H1 (cell line): ENCODE data around the gene DPP3. TPM values are rescaled to one million over a fixed set of nuclear protein-coding genes. Genes with fewer than 3 reads are reported as not detected.

ENCODE experiments used
- CTCF ChIA-PET: fragments of 300-600 bp; sonication (Branson Sonifier 250); formaldehyde crosslinking; loops from one replicate; lab custom pipeline; 2021; ENCODE audit not compliant: partially characterized antibody; lab: Charles Lee
- POLR2A ChIA-PET: fragments of 300-600 bp; sonication (Branson Sonifier 250); formaldehyde crosslinking; loops from one replicate; lab custom pipeline; 2021; ENCODE audit warnings: inconsistent platforms; ENCODE audit not compliant: partially characterized antibody; lab: Charles Lee
- DNase-seq, 2 experiments: peaks; one replicate each; pipeline versions ENCODE4 v3.0.0 to v3.0.0-alpha.2; 2010 to 2022; ENCODE audit warnings: low spot score in 2 of 2, low read depth in 1 of 2, mixed read lengths in 1 of 2
- FAIRE-seq: peaks from 2 replicates; lab custom pipeline; 2011; peaks lifted over from hg19 to GRCh38; lab: Jason Lieb, UNC
- H2AFZ ChIP-seq: 2 replicates; pipeline ENCODE4 v1.8.1; 2012; ENCODE audit warnings: low read length, inconsistent platforms
- H2AK5ac ChIP-seq: 2 replicates; pipeline ENCODE4 v1.6.1; 2013; ENCODE audit warnings: low read depth, low read length
- H2BK120ac ChIP-seq: replicated peaks from 2 replicates; pipeline ENCODE3; 2013; ENCODE audit warnings: low read depth, low read length, inconsistent platforms
- H2BK12ac ChIP-seq: 2 replicates; pipeline ENCODE4 v1.6.1; 2013; ENCODE audit warnings: low read depth, low read length
- H2BK15ac ChIP-seq: 2 replicates; pipeline ENCODE4 v1.6.1; 2013; ENCODE audit warnings: low read length
- H2BK20ac ChIP-seq: 2 replicates; pipeline ENCODE4 v1.6.1; 2013; ENCODE audit warnings: low read length
- H2BK5ac ChIP-seq: 2 replicates; pipeline ENCODE4 v1.6.1; 2013; ENCODE audit warnings: low read depth, low read length
- H3K14ac ChIP-seq: 2 replicates; pipeline ENCODE4 v1.6.1; 2013; ENCODE audit warnings: inconsistent platforms; ENCODE audit not compliant: insufficient read length
- H3K18ac ChIP-seq: 2 replicates; pipeline ENCODE4 v1.6.1; 2013; ENCODE audit warnings: low read length; ENCODE audit errors: extremely low read depth
- H3K23ac ChIP-seq: 2 replicates; pipeline ENCODE4 v1.6.1; 2013; ENCODE audit warnings: inconsistent platforms; ENCODE audit not compliant: insufficient read length
- H3K23me2 ChIP-seq: 2 replicates; pipeline ENCODE4 v1.6.1; 2013; ENCODE audit warnings: low read depth, low read length
- H3K27ac ChIP-seq: 2 replicates; pipeline ENCODE4 v1.6.1; 2011; ENCODE audit warnings: low read depth, low read length, inconsistent platforms
- H3K27me3 ChIP-seq, 4 experiments: replicated peaks in 1 of 4; 1 replicate in 1 of 4; 2 replicates in 3 of 4; pipeline versions ENCODE4 v1.6.1 to v1.8.1; 2011 to 2013; ENCODE audit warnings: low read length in 3 of 4, mild to moderate bottlenecking in 3 of 4, inconsistent platforms in 2 of 4, mixed read lengths in 2 of 4, moderate library complexity in 1 of 4; ENCODE audit not compliant: control insufficient read depth in 3 of 4, insufficient read depth in 3 of 4; ENCODE audit errors: extremely low read depth in 1 of 4
- H3K36me3 ChIP-seq, 4 experiments: 2 replicates each; pipeline versions ENCODE4 v1.6.1 to v1.8.1; 2011 to 2013; ENCODE audit warnings: mild to moderate bottlenecking in 4 of 4, low read length in 3 of 4, moderate library complexity in 2 of 4, control low read depth in 1 of 4, inconsistent platforms in 1 of 4; ENCODE audit not compliant: insufficient read depth in 4 of 4, control insufficient read depth in 2 of 4
- H3K4ac ChIP-seq: replicated peaks from 2 replicates; pipeline ENCODE3; 2013; ENCODE audit warnings: low read length, low read depth, mixed read lengths, inconsistent platforms; ENCODE audit not compliant: insufficient read length
- H3K4me1 ChIP-seq, 4 experiments: replicated peaks in 1 of 4; 1 replicate in 1 of 4; 2 replicates in 3 of 4; pipeline versions ENCODE4 v1.6.1 to v1.8.1; 2011 to 2013; ENCODE audit warnings: low read length in 3 of 4, inconsistent platforms in 2 of 4, mixed read lengths in 1 of 4; ENCODE audit not compliant: insufficient read depth in 4 of 4, control insufficient read depth in 3 of 4
- H3K4me2 ChIP-seq, 2 experiments: 2 replicates each; pipeline versions ENCODE4 v1.6.1 to v1.8.1; 2011 to 2013; ENCODE audit warnings: low read depth in 2 of 2, low read length in 2 of 2, control low read depth in 1 of 2, inconsistent platforms in 1 of 2, mild to moderate bottlenecking in 1 of 2; ENCODE audit not compliant: insufficient read depth in 1 of 2
- H3K4me3 ChIP-seq, 4 experiments: fragments of 200-600, 300-600 bp in 1 of 4; sonication (generic), shearing (Covaris generic), sonication (Bioruptor Twin) in 1 of 4; 2 replicates each; pipeline versions ENCODE4 v1.5.1 to v1.8.1; 2011 to 2016; ENCODE audit warnings: low read length in 4 of 4, low read depth in 3 of 4, control low read depth in 2 of 4, inconsistent platforms in 2 of 4, mild to moderate bottlenecking in 2 of 4, mixed read lengths in 1 of 4, moderate library complexity in 1 of 4; ENCODE audit not compliant: insufficient read depth in 2 of 4; ENCODE audit errors: extremely low read depth in 1 of 4
- H3K56ac ChIP-seq: replicated peaks from 2 replicates; pipeline ENCODE3; 2013; ENCODE audit warnings: low read depth, mild to moderate bottlenecking, mixed read lengths, low read length, inconsistent platforms; ENCODE audit not compliant: insufficient read length
- H3K79me1 ChIP-seq: 2 replicates; pipeline ENCODE4 v1.6.1; 2013; ENCODE audit warnings: low read depth, low read length, control low read depth
- H3K79me2 ChIP-seq, 2 experiments: 2 replicates each; pipeline versions ENCODE4 v1.6.1 to v1.8.1; 2012 to 2013; ENCODE audit warnings: low read length in 2 of 2, mild to moderate bottlenecking in 2 of 2, inconsistent platforms in 1 of 2; ENCODE audit not compliant: insufficient read depth in 2 of 2, control insufficient read depth in 1 of 2
- H3K9ac ChIP-seq, 4 experiments: replicated peaks in 1 of 4; 1 replicate in 1 of 4; 2 replicates in 3 of 4; pipeline versions ENCODE4 v1.6.1 to v1.8.1; 2011 to 2013; ENCODE audit warnings: low read depth in 3 of 4, low read length in 3 of 4, control low read depth in 2 of 4, mild to moderate bottlenecking in 2 of 4, moderate library complexity in 2 of 4, inconsistent platforms in 1 of 4; ENCODE audit errors: extremely low read depth in 1 of 4
- H3K9me3 ChIP-seq, 2 experiments: 2 replicates each; pipeline versions ENCODE4 v1.6.1 to v1.8.1; 2012 to 2013; ENCODE audit warnings: mild to moderate bottlenecking in 2 of 2, moderate library complexity in 2 of 2, control low read depth in 1 of 2, inconsistent platforms in 1 of 2, low read depth in 1 of 2, low read length in 1 of 2, mixed read lengths in 1 of 2; ENCODE audit not compliant: insufficient read depth in 2 of 2
- H4K20me1 ChIP-seq, 2 experiments: replicated peaks in 1 of 2; 2 replicates each; pipeline versions ENCODE3 to v1.8.1; 2011 to 2013; ENCODE audit warnings: inconsistent platforms in 2 of 2, low read length in 2 of 2, mild to moderate bottlenecking in 1 of 2; ENCODE audit not compliant: insufficient read depth in 2 of 2, control insufficient read depth in 1 of 2
- H4K5ac ChIP-seq: 2 replicates; pipeline ENCODE4 v1.6.1; 2013; ENCODE audit warnings: low read length, low read depth, mixed read lengths, inconsistent platforms; ENCODE audit not compliant: insufficient read length
- H4K8ac ChIP-seq: 2 replicates; pipeline ENCODE4 v1.8.0; 2013; ENCODE audit warnings: mild to moderate bottlenecking, moderate library complexity, low read length, inconsistent platforms; ENCODE audit not compliant: insufficient read depth; ENCODE audit errors: extremely low read depth
- H4K91ac ChIP-seq: replicated peaks from 2 replicates; pipeline ENCODE3; 2013; ENCODE audit warnings: low read length, mixed read lengths, inconsistent platforms; ENCODE audit not compliant: insufficient read length
- BACH1 ChIP-seq: IDR thresholded peaks from 2 replicates; pipeline ENCODE4 v1.6.1; 2012; ENCODE audit warnings: low read length, improper control_type of control experiment
- BCL11A ChIP-seq, 2 experiments: IDR thresholded peaks; one replicate each; pipeline ENCODE4 v1.6.1; 2011; ENCODE audit warnings: low read depth in 2 of 2, low read length in 2 of 2, mild to moderate bottlenecking in 2 of 2
- GTF2F1 ChIP-seq: IDR thresholded peaks from 2 replicates; pipeline ENCODE4 v1.6.1; 2012; ENCODE audit warnings: low read depth, low read length, improper control_type of control experiment, borderline replicate concordance
- HDAC6 ChIP-seq: IDR thresholded peaks from one replicate; pipeline ENCODE4 v1.7.1; 2012; ENCODE audit warnings: low read depth, mild to moderate bottlenecking, inconsistent platforms, low read length, moderate library complexity
- KDM1A ChIP-seq: fragments of 200-600, 300-600 bp; sonication (generic); IDR thresholded peaks from 2 replicates; pipeline ENCODE4 v1.7.1; 2016; ENCODE audit warnings: mild to moderate bottlenecking, low read length, borderline replicate concordance
- RNF2 ChIP-seq: fragments of 200-900, 300-1000 bp; sonication (generic); IDR thresholded peaks from 2 replicates; pipeline ENCODE4 v1.7.1; 2016; ENCODE audit warnings: borderline replicate concordance, low read depth, mild to moderate bottlenecking, antibody characterized with exemption, low read length; ENCODE audit not compliant: poor library complexity, severe bottlenecking; ENCODE audit errors: missing control alignments
- SUZ12 ChIP-seq: fragments of 200-600 bp; sonication (generic); IDR thresholded peaks from 2 replicates; pipeline ENCODE4 v1.6.1; 2012; ENCODE audit warnings: mild to moderate bottlenecking, inconsistent platforms, low read length, moderate library complexity, mixed read lengths
- YY1 ChIP-seq: IDR thresholded peaks from 2 replicates; pipeline ENCODE4 v1.6.1; 2011; ENCODE audit warnings: low read depth, mild to moderate bottlenecking, low read length
- WGBS, 2 experiments: shearing (Covaris generic) in 1 of 2; methylation state at CpG; one replicate each; pipeline versions ENCODE4 v1.1.6 to v1.1.7; 2013 to 2015; ENCODE audit warnings: low lambda C conversion rate in 2 of 2, mixed read lengths in 2 of 2, inconsistent platforms in 1 of 2, low coverage in 1 of 2, missing lambda C conversion rate in 1 of 2; ENCODE audit not compliant: insufficient replicate concordance in 2 of 2, insufficient coverage in 1 of 2, insufficient read length in 1 of 2; ENCODE audit errors: extremely low coverage in 1 of 2, missing lambda C conversion rate in 1 of 2; 5-methylcytosine and 5-hydroxymethylcytosine counted together
- polyA plus RNA-seq, 7 experiments: library from polyadenylated mRNA; depleted of rRNA in 3 of 7; stranded (reverse) in 5 of 7; unstranded in 2 of 7; fragments of >200 nt in 5 of 7; fragments of 200-250 nt in 2 of 7; gene quantifications; 1 replicate in 5 of 7; 2 replicates in 1 of 7; 4 replicates in 1 of 7; pipeline versions ENCODE4 v1.2.1 to v1.2.3, GENCODE V29; 2011 to 2013; ENCODE audit warnings: missing spikeins in 2 of 7, mixed read lengths in 2 of 7
- total RNA-seq: library from RNA; stranded (reverse); fragmentation: NEBNext Ultra II Directional; extraction: Animal tissue kit (Norgen Biotek cat#: 25700); gene quantifications from 2 replicates; pipeline ENCODE4 v1.2.1, GENCODE V29; 2021

Gene DPP3
- total and polyA plus RNA-seq, 2 of the 8 experiments (the other 6 are each of a cell fraction or from before 2014, with no cell fraction given) = 75.1 to 82.7 TPM

DNA sequence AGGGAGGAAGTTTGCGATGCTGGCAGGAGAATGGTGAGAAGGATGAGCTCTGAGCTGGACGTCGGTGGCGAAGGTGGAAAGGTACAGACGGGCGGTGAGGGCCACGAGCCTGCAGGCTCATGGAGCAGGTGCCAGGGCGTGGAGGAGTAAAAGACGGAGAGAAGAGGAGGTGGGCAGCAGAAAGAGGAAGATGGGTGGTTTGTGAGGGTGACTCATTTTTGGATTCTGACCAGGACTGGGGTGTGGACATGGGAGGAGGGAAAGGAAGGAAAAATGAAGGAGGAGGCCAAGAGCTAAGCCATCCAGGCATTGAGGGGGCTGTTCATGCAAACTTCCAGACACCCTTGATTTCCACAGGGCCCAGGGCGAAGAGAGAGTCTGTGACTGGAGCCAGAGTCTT, 62.1 kb downstream of the DPP3 start:
- Histone ChIP-seq H3K4me3 (no peak overlapping the region), H2AK5ac (no peak overlapping the region; the same call in 1 of the 2 replicates), H3K14ac (no peak overlapping the region), H4K8ac (no peak overlapping the region), H3K9ac (peak overlapping the region in 1 of 4 experiments; percentile 18; a peak in 1 of 7 replicates), H4K5ac (no peak overlapping the region), H2AFZ (no peak overlapping the region), H3K79me1 (no peaks in the 10 kb centered on the region), H2BK12ac (no peak overlapping the region), H3K4me1 (peaks cover 0 to 17% (median 4%) of the 10 kb centered on the region in 4 experiments; a peak in 6 of 7 replicates), H3K18ac (no peak overlapping the region), H4K20me1 (no peaks in the 10 kb centered on the region), H3K27me3 (no peaks in the 10 kb centered on the region), H2BK120ac (no peak overlapping the region), H2BK5ac (no peak overlapping the region), H2BK20ac (no peak overlapping the region), H3K56ac (no peak overlapping the region), H3K27ac (no peak overlapping the region), H3K36me3 (no peaks in the 10 kb centered on the region), H3K23ac (no peak overlapping the region), H3K23me2 (peaks cover 3% of the 10 kb centered on the region; the same call in 1 of the 2 replicates), H2BK15ac (peak overlapping the region; percentile 63; the same call in 1 of the 2 replicates), H4K91ac (no peak overlapping the region), H3K4ac (no peak overlapping the region), H3K79me2 (no peaks in the 10 kb centered on the region), H3K9me3 (no peaks in the 10 kb centered on the region), H3K4me2 (no peak overlapping the region)
- DNase-seq = no peak
- CTCF ChIA-PET = interaction anchor here (0.8 to 1.6 kb wide), 6 partner anchors 8 to 135 kb away, joined by 3 to 4 read pairs (median 4); partner anchors contain the start of gene RBM4B
- WGBS, 2 experiments = 91% methylated on average over 9 of the region's 10 CpGs; no CpG with 5 or more reads in 1 of the 2 experiments
- FAIRE-seq = no peak
- POLR2A ChIA-PET = interaction anchor here (0.7 to 2.4 kb wide), 7 partner anchors 10 to 427 kb away, joined by 3 to 7 read pairs (median 4); partner anchors contain the start of genes RBM14 and RBM4B
- no peak for TF ChIP-seq RNF2
- TF ChIP-seq HDAC6 = no peak
- TF ChIP-seq SUZ12 = no peak
- no peak for TF ChIP-seq BCL11A (IDR thresholded peaks at IDR 0.05; ENCODE audit: low read depth in 2 of 2, low read length in 2 of 2)
- TF ChIP-seq YY1 = no peak
- TF ChIP-seq GTF2F1 = no peak
- TF ChIP-seq BACH1 = no peak
- no peak for TF ChIP-seq KDM1A
